ENCODE results near the gene ALCAM. TPM values are rescaled to one million over a fixed set of nuclear protein-coding genes. Genes with fewer than 3 reads are reported as not detected.

The ALCAM gene
- total RNA-seq, 1 experiment from 2014 or later: 16.4 TPM

- H3K9ac ChIP-seq (ENCODE audit: low read length): no peak overlapping the region
- no peaks in the 10 kb centered on the region for H3K4me1 ChIP-seq (ENCODE audit: low read length)
- H2AFZ ChIP-seq (ENCODE audit: low read length): no peak overlapping the region
- H3K27ac ChIP-seq (ENCODE audit: low read length): no peak overlapping the region
- H3K4me2 ChIP-seq (ENCODE audit: low read depth, low read length, poor library complexity, severe bottlenecking): no peak overlapping the region
- no peaks in the 10 kb centered on the region for H3K27me3 ChIP-seq (ENCODE audit: low read length)
- H3K4me3 ChIP-seq (ENCODE audit: low read length): no peak overlapping the region
- H4K20me1 ChIP-seq (ENCODE audit: insufficient read depth, low read depth, low read length): no peaks in the 10 kb centered on the region
- H3K36me3 ChIP-seq (ENCODE audit: insufficient read depth, low read length): no peaks in the 10 kb centered on the region
- H3K9me3 ChIP-seq (ENCODE audit: low read length): no peaks in the 10 kb centered on the region
- H3K9me2 ChIP-seq (replicated peaks; ENCODE audit: insufficient read depth, low read length): no peaks in the 10 kb centered on the region
- no peak for DNase-seq
- H3K79me2 ChIP-seq (ENCODE audit: low read length): no peaks in the 10 kb centered on the region
Measured at GRCh38 chr3:105538483-105538882, 171.8 kb downstream of the ALCAM start.

GRCh38 chr3:105539897-105540296, 173.2 kb downstream of the ALCAM start:
- H3K9me3 ChIP-seq (ENCODE audit: low read length): no peaks in the 10 kb centered on the region

GRCh38 chr3:105542282-105543019, 175.7 kb downstream of the ALCAM start:
- Histone ChIP-seq H3K27me3 (ENCODE audit: low read length) (no peaks in the 10 kb centered on the region), H3K9me3 (ENCODE audit: low read length) (no peaks in the 10 kb centered on the region), H3K4me1 (ENCODE audit: low read length) (no peaks in the 10 kb centered on the region), H3K27ac (ENCODE audit: low read length) (no peak overlapping the region), H3K9me2 (replicated peaks; ENCODE audit: insufficient read depth, low read length) (no peaks in the 10 kb centered on the region), H3K4me2 (ENCODE audit: low read depth, low read length, poor library complexity, severe bottlenecking) (no peak overlapping the region), H3K9ac (ENCODE audit: low read length) (no peak overlapping the region), H3K4me3 (ENCODE audit: low read length) (no peak overlapping the region), H3K36me3 (ENCODE audit: insufficient read depth, low read length) (no peaks in the 10 kb centered on the region), H3K79me2 (ENCODE audit: low read length) (no peaks in the 10 kb centered on the region), H4K20me1 (ENCODE audit: insufficient read depth, low read depth, low read length) (no peaks in the 10 kb centered on the region), H2AFZ (ENCODE audit: low read length) (no peak overlapping the region)
- DNase-seq: no peak

More at GRCh38 chr3:105539897-105540296, 173.2 kb downstream of the ALCAM start:
- H3K79me2 ChIP-seq (ENCODE audit: low read length): no peaks in the 10 kb centered on the region
- no peaks in the 10 kb centered on the region for H4K20me1 ChIP-seq (ENCODE audit: insufficient read depth, low read depth, low read length)
- H3K9ac ChIP-seq (ENCODE audit: low read length): no peak overlapping the region
- H3K4me2 ChIP-seq (ENCODE audit: low read depth, low read length, poor library complexity, severe bottlenecking): no peak overlapping the region
- no peaks in the 10 kb centered on the region for H3K36me3 ChIP-seq (ENCODE audit: insufficient read depth, low read length)
- H2AFZ ChIP-seq (ENCODE audit: low read length): no peak overlapping the region
- H3K9me2 ChIP-seq (replicated peaks; ENCODE audit: insufficient read depth, low read length): no peaks in the 10 kb centered on the region
- no peak overlapping the region for H3K4me3 ChIP-seq (ENCODE audit: low read length)
- no peak for DNase-seq
- H3K4me1 ChIP-seq (ENCODE audit: low read length): no peaks in the 10 kb centered on the region
- no peak overlapping the region for H3K27ac ChIP-seq (ENCODE audit: low read length)
- H3K27me3 ChIP-seq (ENCODE audit: low read length): no peaks in the 10 kb centered on the region

GRCh38 chr3:105545051-105545450, 178.3 kb downstream of the ALCAM start:
- Histone ChIP-seq H3K4me3 (ENCODE audit: low read length) (no peak overlapping the region), H3K79me2 (ENCODE audit: low read length) (no peaks in the 10 kb centered on the region), H3K27ac (ENCODE audit: low read length) (no peak overlapping the region), H3K9me3 (ENCODE audit: low read length) (no peaks in the 10 kb centered on the region), H3K36me3 (ENCODE audit: insufficient read depth, low read length) (no peaks in the 10 kb centered on the region), H3K4me1 (ENCODE audit: low read length) (no peaks in the 10 kb centered on the region), H3K9ac (ENCODE audit: low read length) (no peak overlapping the region), H3K9me2 (replicated peaks; ENCODE audit: insufficient read depth, low read length) (no peaks in the 10 kb centered on the region), H4K20me1 (ENCODE audit: insufficient read depth, low read depth, low read length) (no peaks in the 10 kb centered on the region), H2AFZ (ENCODE audit: low read length) (no peak overlapping the region), H3K27me3 (ENCODE audit: low read length) (no peaks in the 10 kb centered on the region), H3K4me2 (ENCODE audit: low read depth, low read length, poor library complexity, severe bottlenecking) (no peak overlapping the region)
- no peak for DNase-seq

GRCh38 chr3:105553851-105554250, 187.1 kb downstream of the ALCAM start:
- Histone ChIP-seq H3K4me1 (ENCODE audit: low read length) (no peaks in the 10 kb centered on the region), H3K9ac (ENCODE audit: low read length) (no peak overlapping the region), H3K27me3 (ENCODE audit: low read length) (no peaks in the 10 kb centered on the region), H3K9me2 (replicated peaks; ENCODE audit: insufficient read depth, low read length) (no peaks in the 10 kb centered on the region), H4K20me1 (ENCODE audit: insufficient read depth, low read depth, low read length) (no peaks in the 10 kb centered on the region), H2AFZ (ENCODE audit: low read length) (no peak overlapping the region), H3K4me2 (ENCODE audit: low read depth, low read length, poor library complexity, severe bottlenecking) (no peak overlapping the region), H3K27ac (ENCODE audit: low read length) (no peak overlapping the region), H3K79me2 (ENCODE audit: low read length) (no peaks in the 10 kb centered on the region), H3K4me3 (ENCODE audit: low read length) (no peak overlapping the region), H3K36me3 (ENCODE audit: insufficient read depth, low read length) (no peaks in the 10 kb centered on the region), H3K9me3 (ENCODE audit: low read length) (no peaks in the 10 kb centered on the region)
- no peak for DNase-seq

GRCh38 chr3:105555206-105555605, 188.5 kb downstream of the ALCAM start:
- H3K4me2 ChIP-seq (ENCODE audit: low read depth, low read length, poor library complexity, severe bottlenecking): no peak overlapping the region
- no peak overlapping the region for H3K9ac ChIP-seq (ENCODE audit: low read length)
- H2AFZ ChIP-seq (ENCODE audit: low read length): no peak overlapping the region
- no peaks in the 10 kb centered on the region for H3K36me3 ChIP-seq (ENCODE audit: insufficient read depth, low read length)
- H3K79me2 ChIP-seq (ENCODE audit: low read length): no peaks in the 10 kb centered on the region
- H3K9me3 ChIP-seq (ENCODE audit: low read length): no peaks in the 10 kb centered on the region
- no peaks in the 10 kb centered on the region for H4K20me1 ChIP-seq (ENCODE audit: insufficient read depth, low read depth, low read length)
- no peak for DNase-seq
- H3K27ac ChIP-seq (ENCODE audit: low read length): no peak overlapping the region
- no peaks in the 10 kb centered on the region for H3K4me1 ChIP-seq (ENCODE audit: low read length)
- no peaks in the 10 kb centered on the region for H3K27me3 ChIP-seq (ENCODE audit: low read length)
- no peak overlapping the region for H3K4me3 ChIP-seq (ENCODE audit: low read length)
- H3K9me2 ChIP-seq (replicated peaks; ENCODE audit: insufficient read depth, low read length): no peaks in the 10 kb centered on the region

- H2AFZ ChIP-seq (ENCODE audit: low read length): no peak overlapping the region
- no peak overlapping the region for H3K4me2 ChIP-seq (ENCODE audit: low read depth, low read length, poor library complexity, severe bottlenecking)
- H3K27ac ChIP-seq (ENCODE audit: low read length): no peak overlapping the region
- H3K27me3 ChIP-seq (ENCODE audit: low read length): no peaks in the 10 kb centered on the region
- no peak for DNase-seq
- no peaks in the 10 kb centered on the region for H3K79me2 ChIP-seq (ENCODE audit: low read length)
- no peaks in the 10 kb centered on the region for H3K4me1 ChIP-seq (ENCODE audit: low read length)
- H3K4me3 ChIP-seq (ENCODE audit: low read length): no peak overlapping the region
- H3K36me3 ChIP-seq (ENCODE audit: insufficient read depth, low read length): no peaks in the 10 kb centered on the region
- H3K9me3 ChIP-seq (ENCODE audit: low read length): no peaks in the 10 kb centered on the region
- H3K9ac ChIP-seq (ENCODE audit: low read length): no peak overlapping the region
- H3K9me2 ChIP-seq (replicated peaks; ENCODE audit: insufficient read depth, low read length): no peaks in the 10 kb centered on the region
- no peaks in the 10 kb centered on the region for H4K20me1 ChIP-seq (ENCODE audit: insufficient read depth, low read depth, low read length)
Measured at GRCh38 chr3:105559856-105560255, 193.1 kb downstream of the ALCAM start.

GRCh38 chr3:105561876-105562275, 195.2 kb downstream of the ALCAM start:
- Histone ChIP-seq H3K27me3 (ENCODE audit: low read length) (no peaks in the 10 kb centered on the region), H3K27ac (ENCODE audit: low read length) (no peak overlapping the region), H3K36me3 (ENCODE audit: insufficient read depth, low read length) (no peaks in the 10 kb centered on the region), H3K4me1 (ENCODE audit: low read length) (no peaks in the 10 kb centered on the region), H3K9ac (ENCODE audit: low read length) (no peak overlapping the region), H4K20me1 (ENCODE audit: insufficient read depth, low read depth, low read length) (no peaks in the 10 kb centered on the region), H2AFZ (ENCODE audit: low read length) (no peak overlapping the region), H3K9me2 (replicated peaks; ENCODE audit: insufficient read depth, low read length) (no peaks in the 10 kb centered on the region), H3K9me3 (ENCODE audit: low read length) (no peaks in the 10 kb centered on the region), H3K4me2 (ENCODE audit: low read depth, low read length, poor library complexity, severe bottlenecking) (no peak overlapping the region), H3K4me3 (ENCODE audit: low read length) (no peak overlapping the region), H3K79me2 (ENCODE audit: low read length) (no peaks in the 10 kb centered on the region)
- DNase-seq: no peak

Measured in Karpas-422 (cell line).